Measurements from ENCODE around the gene MEIS3.

MEIS3 gene

DNA sequence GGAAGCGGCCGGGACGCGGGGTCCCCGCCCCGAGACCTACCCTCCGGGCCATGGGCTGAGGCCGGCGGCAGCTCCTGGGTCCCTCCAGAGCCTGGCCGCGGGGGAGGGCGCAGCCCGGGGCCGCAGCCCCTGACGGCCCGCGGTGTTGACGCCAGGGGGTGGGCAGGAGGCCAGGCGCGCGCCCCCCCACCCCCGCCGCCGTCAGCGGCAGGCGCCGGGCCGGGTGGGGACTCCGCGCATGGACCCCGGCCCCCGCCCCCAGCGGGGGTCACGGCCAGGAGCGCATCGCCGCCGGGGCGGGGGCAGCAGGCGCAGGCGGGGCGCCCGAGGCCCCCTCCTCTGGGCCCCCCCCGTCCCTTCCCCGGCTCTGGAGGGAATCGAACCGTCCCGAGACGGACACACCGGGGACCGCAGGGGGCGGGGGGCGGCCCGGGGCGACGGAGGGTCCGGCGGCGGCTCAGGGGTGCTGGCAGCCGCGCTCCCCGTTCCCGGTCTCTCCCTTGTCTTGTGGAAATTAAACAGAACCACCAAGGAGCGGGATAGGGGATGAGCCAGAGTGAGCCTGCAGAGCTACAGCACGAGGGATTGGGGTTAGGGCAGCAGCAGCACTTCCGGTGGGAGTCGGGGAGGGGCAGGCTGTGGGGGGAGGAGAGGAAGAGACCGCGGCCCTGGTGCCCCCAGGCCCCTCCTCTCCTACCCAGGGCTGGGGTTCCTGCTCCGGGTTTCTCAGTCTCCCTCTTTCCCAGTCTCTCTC lies at the start of gene MEIS3:
Gene MEIS3 (minus strand): TSS at position 498 of the 754 bp plus-strand sequence. CDS start 446 bp downstream, at position 52.
- DNase-seq = no peak

DNA sequence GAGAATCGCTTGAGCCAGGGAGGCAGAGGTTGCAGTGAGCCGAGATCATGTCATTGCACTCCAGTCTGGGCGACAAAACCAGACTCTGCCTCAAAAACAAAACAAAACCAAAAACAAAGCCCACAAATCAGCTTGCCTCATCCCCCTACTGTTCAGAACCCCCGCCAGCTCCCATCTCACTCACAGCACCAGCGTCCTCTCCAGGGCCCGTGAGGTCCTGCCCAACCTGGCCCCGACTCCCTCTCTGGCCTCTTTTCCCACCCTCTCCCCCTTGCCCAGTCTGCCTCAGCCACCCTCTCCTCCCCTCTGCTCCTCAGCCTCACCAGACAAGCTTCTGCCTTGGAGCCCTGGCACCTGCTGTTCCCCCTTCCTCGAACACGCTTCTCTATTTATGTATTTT lies 48.6 kb upstream of the MEIS3 start:
- no peak for DNase-seq

DNA sequence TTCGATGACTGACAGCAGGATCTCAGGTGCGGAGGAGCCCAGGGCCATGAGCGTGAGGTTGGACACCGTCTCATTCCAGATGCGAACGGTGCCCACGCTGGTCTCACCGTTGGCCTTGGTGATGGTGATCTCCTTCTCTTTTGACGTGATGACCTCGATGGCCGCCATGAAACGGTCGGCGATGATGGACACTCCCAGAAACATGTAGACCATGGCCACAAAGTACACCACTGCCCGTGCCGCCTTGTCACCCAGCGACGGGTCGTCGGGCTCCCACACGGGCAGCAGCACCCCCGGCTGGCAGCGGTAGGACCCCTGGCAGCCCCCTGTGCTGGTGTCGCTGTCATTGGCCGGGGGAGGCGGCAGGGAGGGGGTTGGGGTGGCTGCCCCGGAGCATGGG lies 46.6 kb upstream of the MEIS3 start:
- no peak for DNase-seq

DNA sequence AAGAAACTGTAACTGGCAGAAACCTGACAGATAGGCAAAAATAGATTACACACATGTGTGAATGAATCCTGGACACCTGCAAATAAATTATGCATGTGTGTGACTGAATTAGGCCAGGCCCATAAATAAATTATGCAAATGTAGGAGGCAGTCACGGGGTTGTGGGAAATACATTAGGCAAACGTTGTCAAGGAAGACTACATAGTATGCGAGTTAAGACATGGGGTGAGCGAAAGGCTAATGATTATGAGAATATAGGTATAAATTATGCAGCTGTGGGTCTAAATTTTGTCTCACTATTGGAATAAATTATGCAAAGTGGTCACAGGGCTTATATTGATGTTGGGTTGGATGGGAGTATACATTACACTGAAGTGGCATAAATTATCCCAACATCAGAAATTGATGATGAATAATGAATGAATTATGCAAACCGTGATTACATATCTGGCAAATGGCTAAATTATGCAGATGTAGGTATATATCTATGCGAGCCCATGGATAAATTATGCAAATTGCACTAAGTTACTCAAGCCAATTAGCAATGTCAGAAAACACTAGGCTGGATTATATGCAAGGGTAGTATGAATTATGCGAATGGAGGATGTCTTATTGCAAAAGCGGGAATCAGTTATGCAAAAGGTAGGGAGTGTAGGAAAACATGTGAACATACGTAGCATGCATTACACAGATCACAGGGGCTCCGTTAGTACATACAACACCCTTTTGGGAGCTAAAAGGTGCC lies 45.5 kb upstream of the MEIS3 start:
- DNase-seq = no peak

DNA sequence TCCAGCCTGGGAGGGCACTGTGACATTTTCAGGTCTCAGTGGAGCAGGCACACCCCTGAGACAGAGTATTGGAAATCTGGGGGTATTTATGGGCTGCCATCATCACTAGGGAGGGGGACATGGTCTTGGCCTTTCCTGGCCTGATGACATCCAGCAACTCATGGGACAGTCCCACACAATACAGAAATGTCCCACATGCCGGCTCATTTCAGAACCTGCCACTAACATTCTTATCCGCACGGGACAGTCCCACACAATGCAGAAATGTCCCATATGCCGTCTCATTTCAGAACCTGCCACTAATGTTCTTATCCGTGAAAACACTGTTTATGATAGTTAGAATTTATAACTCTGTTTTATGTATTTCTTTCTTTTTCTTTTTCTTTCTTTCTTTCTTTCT lies 42.5 kb upstream of the MEIS3 start:
- DNase-seq = no peak

DNA sequence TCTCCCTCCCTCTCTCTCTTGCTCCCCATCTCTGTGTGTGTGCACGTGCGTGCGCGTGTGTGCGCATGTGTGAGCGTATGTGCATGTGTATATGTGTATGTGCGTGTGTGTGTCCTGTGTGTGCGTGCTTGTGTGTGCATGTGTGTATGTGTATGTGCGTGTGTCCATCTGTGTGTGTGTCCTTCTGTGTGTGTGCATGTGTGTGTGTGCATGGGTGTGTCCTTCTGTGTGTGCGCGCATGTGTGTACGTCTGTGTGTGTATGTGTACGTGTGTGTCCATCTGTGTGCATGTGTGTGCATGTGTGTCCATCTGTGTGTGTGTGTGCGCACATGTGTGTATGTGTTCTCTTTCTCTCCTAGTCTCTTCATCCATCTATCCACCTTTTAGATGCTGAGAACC lies 40.1 kb upstream of the MEIS3 start:
- DNase-seq = no peak

DNA sequence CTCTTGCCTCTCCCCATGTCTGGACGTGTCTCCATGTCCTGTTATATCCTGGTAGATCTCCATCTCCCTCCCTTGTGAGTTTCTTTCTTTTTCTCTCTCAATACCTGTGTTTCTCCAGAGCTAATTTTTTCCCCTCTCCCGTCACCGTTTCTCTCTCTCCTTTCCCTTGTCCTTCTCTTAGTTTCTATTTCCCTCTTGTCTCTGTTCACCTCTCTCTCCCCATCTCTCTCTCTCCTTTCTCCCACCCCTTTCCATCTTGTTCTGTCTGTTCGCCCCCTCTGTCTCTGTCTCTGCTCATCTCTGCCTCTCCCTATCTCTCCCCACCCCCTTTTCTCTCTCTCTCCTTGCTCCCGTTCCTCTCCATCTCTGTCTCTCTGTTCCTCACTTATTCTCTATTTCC lies 39.3 kb upstream of the MEIS3 start:
- no peak for DNase-seq

DNA sequence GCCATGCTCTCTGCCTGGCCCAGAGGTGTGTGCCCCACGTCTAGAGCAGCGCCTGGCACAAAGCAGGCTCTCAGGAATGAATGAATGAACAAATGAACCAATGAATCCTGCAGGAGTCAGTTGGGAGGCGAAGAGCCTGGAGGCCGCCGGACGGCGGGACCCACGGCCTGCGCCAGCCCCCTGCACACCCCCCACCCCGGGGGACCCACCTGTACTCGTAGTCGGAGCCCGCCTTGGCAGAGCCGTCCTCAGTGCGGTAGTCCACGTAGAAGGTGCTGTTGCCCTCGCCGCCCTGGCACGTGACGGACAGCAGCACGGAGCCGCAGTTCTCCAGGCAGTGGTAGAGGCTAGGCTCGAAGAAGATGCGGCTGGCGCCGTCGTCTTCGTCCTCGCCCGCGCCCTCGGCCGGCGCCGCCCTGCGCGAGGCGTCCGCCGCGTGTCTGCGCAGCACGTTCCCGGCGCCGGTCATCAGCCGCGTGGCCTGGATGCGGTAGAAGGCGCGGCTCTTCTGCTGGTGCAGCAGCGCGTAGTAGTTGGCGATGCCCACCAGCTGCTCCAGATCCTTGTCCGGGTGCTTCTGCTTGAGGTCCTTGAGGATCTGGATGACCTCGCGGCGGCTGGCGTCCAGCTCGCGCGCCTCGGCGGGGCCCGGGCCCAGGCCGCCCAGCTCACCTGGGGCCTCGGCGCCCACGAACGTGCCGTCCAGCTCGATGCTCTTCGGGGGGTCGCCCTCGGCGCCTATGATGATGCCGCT lies 37.6 kb upstream of the MEIS3 start:
- DNase-seq = no peak

DNA sequence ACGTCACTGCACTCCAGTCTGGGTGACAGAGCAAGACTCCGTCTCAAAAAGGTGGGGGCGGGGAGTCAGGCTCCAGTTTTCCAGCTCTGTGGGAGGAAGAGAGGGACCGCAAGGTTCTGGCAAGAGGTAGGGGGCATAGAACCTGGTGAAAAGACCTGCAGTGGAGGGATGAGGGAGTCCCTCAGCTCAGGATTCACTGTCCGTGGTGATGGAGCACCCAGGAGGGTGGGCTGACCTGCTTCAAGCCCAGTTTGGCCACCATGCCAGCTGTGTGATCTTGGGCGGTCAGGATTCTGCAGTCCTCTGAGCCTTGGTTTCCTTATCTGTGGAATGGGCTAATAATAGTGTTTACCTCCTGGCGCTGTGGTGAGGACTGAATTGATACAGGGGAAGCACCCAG lies 31.2 kb upstream of the MEIS3 start:
- DNase-seq = no peak

DNA sequence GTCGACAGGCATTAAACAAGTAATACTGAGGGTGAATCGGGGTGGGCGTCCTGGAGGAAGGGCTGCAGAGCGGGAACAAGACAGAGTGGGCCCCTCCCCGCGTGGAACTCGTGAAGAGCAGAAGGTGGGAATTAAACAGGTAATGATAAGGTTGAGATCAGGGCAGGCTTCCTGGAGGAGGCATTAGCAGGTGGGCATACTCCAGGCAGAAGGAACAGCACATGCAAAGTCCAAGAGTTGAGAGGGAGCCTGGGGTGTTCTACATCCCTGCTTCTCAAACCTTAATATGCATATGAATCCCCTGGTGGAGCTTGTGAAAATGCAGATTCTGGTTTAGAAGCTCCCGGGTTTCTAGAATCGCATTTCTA lies 29.0 kb upstream of the MEIS3 start:
- no peak for DNase-seq

DNA sequence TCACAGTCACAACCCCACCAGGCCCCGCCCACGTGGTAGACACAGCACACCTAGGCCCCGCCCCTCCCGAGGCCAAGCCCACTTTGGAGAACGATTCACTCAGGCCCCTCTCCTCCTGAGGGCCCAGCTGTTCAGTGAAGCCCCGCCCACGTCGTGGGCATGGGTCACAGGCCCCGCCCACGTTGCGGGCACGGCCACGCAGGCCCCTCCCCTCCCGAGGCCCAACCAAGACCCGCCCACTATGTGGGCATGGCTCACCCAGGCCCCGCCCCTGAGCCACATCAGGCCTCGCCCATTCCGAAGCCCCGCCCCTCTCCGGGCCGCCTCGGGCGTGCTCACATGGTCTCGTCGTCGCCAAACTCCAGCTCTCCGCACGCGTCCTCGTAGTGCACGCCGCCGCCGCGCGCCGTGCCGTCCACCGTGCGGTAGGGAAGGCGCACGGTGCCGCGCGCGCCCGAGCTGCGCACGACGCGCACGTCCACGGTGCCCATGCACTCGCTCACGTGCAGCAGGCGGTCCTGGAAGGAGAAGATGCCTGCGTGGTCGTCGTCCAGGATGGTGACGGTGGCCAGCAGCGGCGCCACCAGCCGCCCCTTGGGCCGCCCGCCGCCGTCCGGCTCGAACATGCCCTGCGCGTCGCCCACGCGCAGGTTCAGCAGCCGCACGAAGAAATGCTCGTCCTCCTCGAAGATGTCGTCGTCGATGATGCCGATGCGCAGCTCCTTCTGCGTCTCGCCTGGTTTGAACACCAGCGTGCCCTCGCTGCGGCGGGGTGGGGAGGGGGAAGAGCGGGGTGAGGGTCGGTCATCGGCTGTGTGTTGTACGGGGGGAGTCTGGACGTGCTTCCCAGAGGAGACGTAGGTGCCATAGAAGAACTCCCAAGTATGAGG lies 28.4 kb upstream of the MEIS3 start:
- peak; percentile 78 for DNase-seq

DNA sequence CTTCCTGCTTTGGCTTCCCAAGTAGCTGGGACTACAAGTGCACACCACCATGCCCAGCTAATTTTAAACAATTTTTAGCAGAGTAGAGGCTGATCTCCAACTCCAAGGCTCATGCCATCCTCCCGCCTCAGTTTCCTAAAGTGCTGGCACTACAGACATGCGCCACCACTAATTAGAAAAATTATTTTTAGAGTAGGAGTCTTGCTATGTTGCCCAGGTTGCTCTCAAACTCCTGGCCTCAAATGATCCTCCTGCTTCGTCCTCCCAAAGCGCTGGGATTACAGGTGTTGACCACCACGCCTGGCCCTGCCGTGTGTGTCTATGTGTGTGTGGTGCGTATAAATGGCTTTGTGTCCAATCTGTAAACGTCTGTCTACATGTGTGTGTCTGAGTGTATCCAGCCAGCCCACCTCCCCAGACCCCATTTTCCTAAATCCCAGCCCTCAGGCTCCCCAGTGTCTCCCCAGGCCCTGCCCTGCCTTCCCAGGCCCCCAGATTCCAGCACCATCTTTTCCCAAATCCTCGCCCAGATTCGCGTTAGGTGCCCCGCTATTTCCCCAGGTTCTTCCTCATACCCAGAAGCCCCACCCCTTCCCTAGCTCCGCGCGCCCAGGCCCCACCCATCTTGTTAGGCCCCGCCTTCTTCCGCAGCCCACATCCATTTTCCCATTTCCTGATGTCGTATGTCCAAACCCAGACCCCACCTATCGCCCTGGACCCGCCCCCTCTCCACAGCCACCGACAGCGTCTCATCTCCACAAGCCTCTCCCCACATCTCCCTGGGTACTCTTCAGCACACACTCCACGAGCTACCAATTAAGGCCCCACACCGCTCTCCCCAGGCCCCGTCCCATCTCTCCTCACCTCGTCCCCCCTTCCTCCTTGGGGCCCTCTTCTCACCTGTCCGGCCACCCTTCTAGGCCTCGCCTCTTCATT lies 27.5 kb upstream of the MEIS3 start:
- no peak for DNase-seq

DNA sequence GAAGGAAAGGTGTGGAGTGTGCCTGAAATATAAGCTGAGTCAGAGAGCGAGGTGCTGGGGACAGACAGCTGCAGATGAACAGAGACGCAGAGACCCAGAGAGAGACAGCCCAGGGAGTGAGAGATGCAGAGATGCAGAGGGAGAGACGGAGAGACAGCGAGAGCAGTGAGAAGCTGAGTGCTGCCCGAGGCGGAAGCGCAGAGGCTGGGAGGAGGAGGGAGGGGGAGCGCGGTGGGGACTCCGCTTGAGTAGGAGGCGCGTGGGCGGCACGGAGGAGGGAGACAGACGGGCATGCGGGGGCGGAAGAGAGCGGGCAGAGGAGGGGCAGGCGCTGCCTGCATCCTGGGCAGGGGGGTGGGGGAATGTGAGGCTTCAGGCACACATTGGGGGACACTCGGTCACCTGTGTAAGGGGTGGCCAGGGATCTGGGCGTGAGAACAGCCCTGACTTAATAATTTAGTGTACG lies 26.6 kb upstream of the MEIS3 start:
- peak; percentile 68 for DNase-seq

DNA sequence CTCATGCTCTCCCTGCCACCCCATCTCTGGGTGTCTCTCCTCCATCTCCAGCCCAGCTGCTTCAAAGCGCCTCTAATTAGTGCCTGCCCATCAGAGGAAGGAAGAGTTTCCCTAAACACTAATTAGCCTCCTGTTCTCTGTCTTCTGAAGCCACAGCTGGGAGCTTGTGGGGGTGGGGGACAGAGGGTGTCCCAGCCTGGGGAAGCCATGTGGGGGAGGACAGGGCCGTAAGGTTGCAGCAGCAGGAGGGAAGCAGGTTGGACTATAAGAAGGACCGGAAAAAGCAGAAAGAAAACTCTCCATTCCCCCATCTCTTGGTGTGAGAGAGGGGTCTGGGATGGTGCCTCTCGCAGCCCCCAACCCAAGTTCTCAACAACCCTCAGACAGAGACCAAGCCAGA lies 26.2 kb upstream of the MEIS3 start:
- DNase-seq = no peak

DNA sequence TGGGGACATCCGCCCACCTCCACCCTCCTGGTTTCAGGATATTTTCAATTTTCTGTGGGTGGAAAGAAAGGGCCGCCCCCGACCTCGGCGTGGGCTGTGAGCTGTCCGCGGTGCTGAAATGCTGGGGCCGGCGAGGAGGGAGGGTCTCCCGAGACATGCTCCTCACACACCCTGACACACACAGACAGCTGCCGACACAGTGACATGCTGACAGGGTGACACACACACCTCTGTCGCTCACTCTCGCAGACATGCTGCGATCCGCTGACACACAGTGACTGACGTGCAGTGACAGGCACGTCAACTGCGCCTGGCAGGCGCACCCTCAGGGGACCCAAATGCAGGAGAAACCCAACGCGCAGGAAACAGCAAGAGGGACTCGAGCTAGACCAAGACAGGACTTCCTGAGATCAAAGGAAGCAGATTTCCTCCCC lies 25.1 kb upstream of the MEIS3 start:
- DNase-seq = no peak

DNA sequence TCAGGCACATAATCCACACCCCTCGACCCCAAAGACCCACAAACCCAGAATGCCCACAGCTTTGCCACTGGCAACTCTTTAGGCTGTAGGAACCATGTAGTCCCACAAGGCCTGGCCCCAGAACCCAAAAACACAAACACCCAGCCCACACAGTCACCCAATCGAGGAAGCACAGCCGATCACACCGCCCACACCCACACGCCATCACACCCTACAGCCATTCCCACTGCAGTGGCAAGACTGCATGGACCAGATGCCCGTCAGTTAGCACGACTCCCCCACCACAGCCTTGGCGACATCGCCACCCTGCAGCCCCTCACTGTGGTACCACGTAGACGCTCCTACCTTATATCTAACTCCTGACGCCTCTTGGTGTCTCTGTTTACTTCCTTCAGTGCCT lies 24.0 kb upstream of the MEIS3 start:
- DNase-seq = no peak

DNA sequence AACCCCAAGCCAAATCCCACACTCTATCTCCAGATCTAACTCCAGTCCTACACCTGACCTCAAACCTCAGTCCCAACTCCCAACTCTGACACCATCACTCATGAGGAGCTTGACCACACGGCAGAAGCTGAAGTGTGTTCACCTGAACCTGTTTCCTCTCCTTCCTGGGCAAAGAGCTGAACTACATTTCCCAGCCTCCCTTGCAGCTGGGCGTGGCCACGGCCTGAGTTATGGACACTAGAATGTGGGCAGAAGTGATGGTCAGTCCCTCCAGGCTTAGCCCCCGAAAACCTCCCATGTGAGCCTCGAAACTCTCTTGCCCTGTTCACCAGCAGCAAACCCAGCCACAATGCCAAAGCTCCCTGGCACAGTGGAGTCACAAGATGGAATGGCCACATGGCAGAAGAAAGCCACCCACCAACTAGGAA lies 19.5 kb upstream of the MEIS3 start:
- DNase-seq = no peak

DNA sequence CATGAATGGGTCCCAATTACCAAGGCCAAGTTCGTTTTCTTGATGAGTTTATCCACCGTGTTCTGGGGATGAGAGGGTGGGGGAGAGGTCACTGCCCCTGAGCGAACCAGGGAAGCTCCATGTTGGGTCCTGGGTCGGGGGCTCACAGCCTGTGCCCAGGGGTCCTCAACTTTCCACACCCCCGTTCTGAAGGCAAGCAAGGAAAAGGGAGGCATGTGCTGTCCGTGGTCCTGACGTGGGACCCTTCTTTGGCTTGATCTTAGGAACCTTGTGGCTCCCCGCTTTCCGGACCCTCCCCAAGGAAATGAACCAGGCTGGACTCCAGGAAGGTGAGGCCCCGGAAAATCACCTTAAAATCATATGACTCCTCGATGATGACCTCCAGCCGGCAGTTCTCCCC lies 18.2 kb upstream of the MEIS3 start:
- DNase-seq = no peak

DNA sequence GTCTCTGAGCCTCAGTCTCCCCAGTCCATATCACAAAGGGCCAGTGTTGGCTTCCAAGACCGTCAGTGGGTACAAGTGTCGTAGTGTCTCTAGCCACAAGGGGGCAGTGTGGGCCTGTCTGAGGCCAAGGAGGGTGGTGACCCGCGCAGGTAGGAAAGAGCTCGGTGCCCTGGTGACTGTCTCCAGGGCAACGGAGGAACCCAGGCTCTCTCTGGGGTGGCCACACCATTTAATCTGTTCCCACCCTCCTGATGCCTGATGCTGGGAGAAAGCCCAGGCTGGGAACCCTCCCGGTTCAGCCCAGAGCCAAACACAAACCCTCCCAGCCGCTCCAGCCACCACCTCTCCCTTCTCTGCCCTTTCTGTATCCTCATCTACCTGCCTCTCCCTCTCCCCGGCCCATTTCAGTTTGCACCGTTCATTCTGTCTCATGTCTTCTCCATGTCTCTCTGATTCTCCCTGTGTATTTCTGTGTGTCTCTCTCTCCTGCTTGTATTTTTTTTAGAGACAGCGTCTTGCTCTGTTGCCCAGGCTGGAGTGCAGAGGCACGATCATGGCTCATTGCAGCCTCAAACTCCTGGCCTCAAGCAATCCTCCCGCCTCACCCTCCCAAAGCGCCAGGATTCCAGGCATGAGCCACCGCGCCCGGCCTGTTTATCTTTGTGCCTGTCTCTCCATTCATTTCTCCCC lies 17.5 kb upstream of the MEIS3 start:
- peak; percentile 95 for DNase-seq

DNA sequence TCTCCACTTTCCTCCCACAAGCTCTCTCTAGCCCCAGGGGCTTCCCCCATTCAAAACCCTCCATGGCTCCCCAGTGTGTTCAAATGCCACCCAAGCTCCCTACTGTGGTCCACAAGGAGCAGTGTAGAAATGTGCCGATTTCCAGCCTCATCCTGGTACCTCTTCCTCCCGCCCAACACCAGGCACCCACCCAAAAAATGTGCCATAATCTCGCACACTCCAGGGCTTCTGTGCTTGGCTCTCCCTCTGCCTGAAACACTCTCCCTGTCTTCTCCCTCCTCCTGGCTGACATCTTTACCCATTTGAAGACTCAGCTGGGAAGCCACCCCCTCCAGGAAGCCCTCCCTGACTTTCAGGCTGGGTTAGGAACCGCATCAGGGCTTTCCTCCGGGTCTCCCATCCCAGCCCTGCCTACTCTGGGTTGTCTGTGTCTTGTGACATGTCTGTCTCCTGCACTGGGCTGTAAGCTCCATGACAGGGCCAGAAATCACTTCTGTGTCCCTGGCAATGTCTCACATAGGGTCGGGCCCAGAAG lies 16.6 kb upstream of the MEIS3 start:
- DNase-seq = no peak

DNA sequence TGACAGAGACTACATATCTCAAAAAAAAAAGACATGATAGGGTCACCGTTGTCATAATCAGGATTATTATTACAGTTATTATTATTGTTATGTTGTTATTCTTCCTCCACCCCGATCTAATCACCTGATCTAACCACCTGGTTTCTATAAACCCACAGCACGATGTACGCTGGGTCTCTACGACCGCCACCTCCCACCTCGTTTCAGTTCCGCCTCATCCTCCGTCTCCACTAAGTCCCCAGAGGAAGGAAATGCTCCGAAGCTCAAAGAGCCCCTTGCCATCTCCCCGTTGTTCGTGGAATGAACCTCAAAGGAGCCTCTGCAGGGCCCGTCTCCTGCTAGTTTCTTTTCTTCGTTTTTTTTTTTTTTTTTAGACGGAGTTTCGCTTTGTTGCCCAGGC lies 15.9 kb upstream of the MEIS3 start:
- DNase-seq = no peak

All from activated CD8-positive, alpha-beta memory T cell treated with anti-CD3 and anti-CD28 coated beads for 24 hours (primary cell).